B cell (primary cell): Measurements from ENCODE around the gene NFIC. TPM values are rescaled to one million over a fixed set of nuclear protein-coding genes. Genes with fewer than 3 reads are reported as not detected.

Experiments
- ATAC-seq: fragments of 200-7000 bp; cut with Tn5 transposase; one replicate; pipeline ENCODE4 v1.10.0; 2021; ENCODE audit warnings: low read depth, mild to moderate bottlenecking, moderate number of reproducible peaks, moderate library complexity
- CTCF ChIA-PET: fragments of 350-600 bp; sonication (Branson Sonifier 250); formaldehyde crosslinking; loops from one replicate; lab custom pipeline; 2021; ENCODE audit warnings: antibody characterized with exemption, inconsistent platforms; lab: Charles Lee
- POLR2A ChIA-PET: fragments of 350-600 bp; sonication (Branson Sonifier 250); formaldehyde crosslinking; loops from one replicate; lab custom pipeline; 2021; ENCODE audit warnings: antibody characterized with exemption; lab: Charles Lee
- DNase-seq: peaks from one replicate; pipeline ENCODE4 v3.0.0; 2013
- H2AFZ ChIP-seq: 2 replicates; pipeline ENCODE4 v1.6.1; 2012; ENCODE audit warnings: mild to moderate bottlenecking, low read depth, low read length; ENCODE audit not compliant: insufficient read depth, poor library complexity, severe bottlenecking
- H3K27ac ChIP-seq, 2 donors: 1 replicate in 1 of 2; 2 replicates in 1 of 2; pipeline ENCODE4 v1.5.1; 2012 to 2013; ENCODE audit warnings: low read length in 2 of 2, mild to moderate bottlenecking in 2 of 2, moderate library complexity in 1 of 2
- H3K27me3 ChIP-seq, 4 experiments: fragments of 200-600 bp in 1 of 4; sonication (generic) in 1 of 4; replicated peaks in 1 of 4; 1 replicate in 2 of 4; 2 replicates in 2 of 4; pipeline versions ENCODE4 v1.6.1 to v1.7.0; 2013 to 2016; ENCODE audit warnings: low read length in 3 of 4, mild to moderate bottlenecking in 2 of 4, mixed read lengths in 1 of 4, moderate library complexity in 1 of 4; ENCODE audit not compliant: insufficient read depth in 4 of 4, control insufficient read depth in 3 of 4; ENCODE audit errors: control extremely low read depth in 1 of 4
- H3K36me3 ChIP-seq, 2 experiments: replicated peaks in 1 of 2; 1 replicate in 1 of 2; 2 replicates in 1 of 2; pipeline versions ENCODE4 v1.6.1 to v1.7.1; 2013; ENCODE audit warnings: low read length in 1 of 2; ENCODE audit not compliant: insufficient read depth in 2 of 2, control insufficient read depth in 1 of 2; ENCODE audit errors: control extremely low read depth in 1 of 2, extremely low read depth in 1 of 2
- H3K4me1 ChIP-seq, 2 donors: fragments of 200-600 bp in 1 of 2; sonication (generic) in 1 of 2; 1 replicate in 1 of 2; 2 replicates in 1 of 2; pipeline versions ENCODE4 v1.5.1 to v1.6.1; 2013 to 2017; ENCODE audit warnings: low read length in 2 of 2; ENCODE audit not compliant: control insufficient read depth in 2 of 2, insufficient read depth in 2 of 2
- H3K4me2 ChIP-seq: replicated peaks from 2 replicates; pipeline ENCODE3; 2012; ENCODE audit warnings: mild to moderate bottlenecking, low read depth, low read length; ENCODE audit not compliant: poor library complexity, severe bottlenecking
- H3K4me3 ChIP-seq, 5 experiments: fragments of 200-600 bp in 1 of 5; sonication (generic) in 1 of 5; 1 replicate in 3 of 5; 2 replicates in 2 of 5; pipeline versions ENCODE4 v1.5.1 to v1.7.0; 2011 to 2016; ENCODE audit warnings: low read length in 4 of 5, mild to moderate bottlenecking in 4 of 5, low read depth in 2 of 5, control low read depth in 1 of 5, moderate library complexity in 1 of 5; ENCODE audit not compliant: insufficient read depth in 1 of 5; ENCODE audit errors: control extremely low read depth in 1 of 5, extremely low read depth in 1 of 5
- H3K79me2 ChIP-seq: fragments of 200-600 bp; sonication (generic); one replicate; pipeline ENCODE4 v1.6.0; 2016; ENCODE audit warnings: low read length; ENCODE audit not compliant: control insufficient read depth, insufficient read depth
- H3K9ac ChIP-seq: fragments of 200-600 bp; sonication (generic); 2 replicates; pipeline ENCODE4 v1.6.1; 2017; ENCODE audit warnings: mild to moderate bottlenecking, low read length, moderate library complexity
- H3K9me3 ChIP-seq, 3 donors: one replicate each; pipeline versions ENCODE4 v1.6.1 to v1.7.1; 2013; ENCODE audit warnings: low read length in 2 of 3; ENCODE audit not compliant: control insufficient read depth in 2 of 3, insufficient read depth in 1 of 3; ENCODE audit errors: control extremely low read depth in 1 of 3
- H4K20me1 ChIP-seq: 2 replicates; pipeline ENCODE4 v1.6.0; 2012; ENCODE audit warnings: mild to moderate bottlenecking, low read length; ENCODE audit not compliant: insufficient read depth, control insufficient read depth, poor library complexity, severe bottlenecking
- H3K27ac Mint-ChIP-seq: one replicate; pipeline ENCODE4 v1.8.0; 2021; ENCODE audit warnings: mixed read lengths
- H3K27me3 Mint-ChIP-seq: one replicate; pipeline ENCODE4 v1.8.0; 2021; ENCODE audit warnings: mixed read lengths
- H3K4me1 Mint-ChIP-seq: one replicate; pipeline ENCODE4 v1.8.0; 2021; ENCODE audit warnings: mixed read lengths
- H3K4me3 Mint-ChIP-seq: one replicate; pipeline ENCODE4 v1.8.0; 2021; ENCODE audit warnings: mixed read lengths
- H3K9me3 Mint-ChIP-seq: one replicate; pipeline ENCODE4 v1.8.0; 2022; ENCODE audit warnings: mixed read lengths; ENCODE audit not compliant: insufficient read depth
- EZH2 ChIP-seq: IDR thresholded peaks from 2 replicates; pipeline ENCODE4 v1.6.1; 2012; ENCODE audit warnings: borderline replicate concordance, low read depth, mild to moderate bottlenecking, moderate library complexity, low read length; ENCODE audit not compliant: insufficient read depth, poor library complexity, severe bottlenecking
- WGBS: methylation state at CpG from one replicate; pipeline ENCODE4 v1.1.5; 2013; ENCODE audit warnings: missing lambda C conversion rate; ENCODE audit not compliant: insufficient coverage; 5-methylcytosine and 5-hydroxymethylcytosine counted together
- intact Hi-C: fragments of 100-400 bp; cut with micrococcal nuclease; formaldehyde crosslinking; loops from one replicate; pipeline ENCODE4 v1.10.0; 2022
- polyA plus RNA-seq: library from polyadenylated mRNA; depleted of rRNA; stranded (reverse); fragments of >200 nt; gene quantifications from 2 replicates; pipeline ENCODE4 v1.2.3, GENCODE V29; 2012
- total RNA-seq, 2 donors: library from RNA; stranded (reverse); fragments of 120-200 nt in 1 of 2; gene quantifications; 1 replicate in 1 of 2; 2 replicates in 1 of 2; pipeline versions ENCODE4 v1.2.3 to v1.2.4, GENCODE V29; 2013 to 2022
- TF ChIP-seq, protein P1 (sequence below): fragments of 200-600 bp; IDR thresholded peaks from one replicate; pipeline ENCODE4 v1.8.0; 2022; ENCODE audit warnings: antibody characterized with exemption, mild to moderate bottlenecking

The NFIC gene
- total and polyA plus RNA-seq, 2 donors (not counting 1 experiment from before 2014, with no cell fraction given): 3.8 to 23.6 TPM

DNA sequence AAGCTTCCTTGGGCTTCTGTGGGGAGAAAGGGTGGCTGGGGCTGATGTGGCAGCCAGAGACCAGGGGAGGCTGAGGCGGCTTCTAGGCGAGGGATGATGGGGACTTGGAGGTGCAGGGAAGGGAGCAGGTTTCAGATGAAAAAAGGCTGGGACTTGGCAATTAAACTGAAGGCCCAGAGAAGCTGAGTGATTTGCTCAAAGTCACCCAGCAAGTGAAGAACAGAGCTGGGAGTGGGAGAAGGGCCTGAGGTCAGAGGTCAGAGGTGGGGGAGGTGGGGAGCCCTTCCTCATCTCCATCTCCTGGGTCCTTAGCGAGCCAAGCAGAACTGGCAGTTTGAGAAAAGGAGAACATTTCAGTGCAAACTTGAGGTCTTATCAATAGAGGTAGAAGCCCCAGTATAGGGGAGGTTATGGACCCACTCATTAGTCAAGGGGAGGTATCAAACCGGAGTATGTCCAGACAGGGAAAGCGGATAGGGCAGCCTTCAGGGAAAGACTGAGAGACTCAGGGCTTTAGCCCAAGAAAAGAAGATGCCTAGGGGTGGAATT is 49.6 kb upstream of the NFIC start:
- no peaks in the 10 kb centered on the region for H4K20me1 ChIP-seq
- ATAC-seq: no peak
- peaks cover 0 to 2% (median 0%) of the 10 kb centered on the region in 3 donors for H3K9me3 ChIP-seq
- Mint-ChIP-seq H3K9me3 (no peaks in the 10 kb centered on the region), H3K27me3 (peaks cover 28% of the 10 kb centered on the region), H3K4me1 (no peaks in the 10 kb centered on the region), H3K4me3 (no peak overlapping the region), H3K27ac (no peak overlapping the region)
- no peak overlapping the region for H3K4me3 ChIP-seq
- DNase-seq: no peak
- POLR2A ChIA-PET: no interaction called here
- H3K36me3 ChIP-seq: no peaks in the 10 kb centered on the region
- no peaks in the 10 kb centered on the region for H3K4me1 ChIP-seq
- H3K27me3 ChIP-seq: peaks cover 0 to 27% (median 1%) of the 10 kb centered on the region in 4 experiments
- no peak for TF ChIP-seq EZH2
- TF ChIP-seq, protein P1, sequence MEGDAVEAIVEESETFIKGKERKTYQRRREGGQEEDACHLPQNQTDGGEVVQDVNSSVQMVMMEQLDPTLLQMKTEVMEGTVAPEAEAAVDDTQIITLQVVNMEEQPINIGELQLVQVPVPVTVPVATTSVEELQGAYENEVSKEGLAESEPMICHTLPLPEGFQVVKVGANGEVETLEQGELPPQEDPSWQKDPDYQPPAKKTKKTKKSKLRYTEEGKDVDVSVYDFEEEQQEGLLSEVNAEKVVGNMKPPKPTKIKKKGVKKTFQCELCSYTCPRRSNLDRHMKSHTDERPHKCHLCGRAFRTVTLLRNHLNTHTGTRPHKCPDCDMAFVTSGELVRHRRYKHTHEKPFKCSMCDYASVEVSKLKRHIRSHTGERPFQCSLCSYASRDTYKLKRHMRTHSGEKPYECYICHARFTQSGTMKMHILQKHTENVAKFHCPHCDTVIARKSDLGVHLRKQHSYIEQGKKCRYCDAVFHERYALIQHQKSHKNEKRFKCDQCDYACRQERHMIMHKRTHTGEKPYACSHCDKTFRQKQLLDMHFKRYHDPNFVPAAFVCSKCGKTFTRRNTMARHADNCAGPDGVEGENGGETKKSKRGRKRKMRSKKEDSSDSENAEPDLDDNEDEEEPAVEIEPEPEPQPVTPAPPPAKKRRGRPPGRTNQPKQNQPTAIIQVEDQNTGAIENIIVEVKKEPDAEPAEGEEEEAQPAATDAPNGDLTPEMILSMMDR: no peak
- intact Hi-C loops: no loop called here
- no peak overlapping the region for H3K27ac ChIP-seq
- H2AFZ ChIP-seq: no peak overlapping the region
- WGBS: 84% methylated on average over 4 of the region's 5 CpGs
- H3K9ac ChIP-seq: no peak overlapping the region
- H3K4me2 ChIP-seq: no peak overlapping the region
- H3K79me2 ChIP-seq: no peaks in the 10 kb centered on the region
- CTCF ChIA-PET: no interaction called here

DNA sequence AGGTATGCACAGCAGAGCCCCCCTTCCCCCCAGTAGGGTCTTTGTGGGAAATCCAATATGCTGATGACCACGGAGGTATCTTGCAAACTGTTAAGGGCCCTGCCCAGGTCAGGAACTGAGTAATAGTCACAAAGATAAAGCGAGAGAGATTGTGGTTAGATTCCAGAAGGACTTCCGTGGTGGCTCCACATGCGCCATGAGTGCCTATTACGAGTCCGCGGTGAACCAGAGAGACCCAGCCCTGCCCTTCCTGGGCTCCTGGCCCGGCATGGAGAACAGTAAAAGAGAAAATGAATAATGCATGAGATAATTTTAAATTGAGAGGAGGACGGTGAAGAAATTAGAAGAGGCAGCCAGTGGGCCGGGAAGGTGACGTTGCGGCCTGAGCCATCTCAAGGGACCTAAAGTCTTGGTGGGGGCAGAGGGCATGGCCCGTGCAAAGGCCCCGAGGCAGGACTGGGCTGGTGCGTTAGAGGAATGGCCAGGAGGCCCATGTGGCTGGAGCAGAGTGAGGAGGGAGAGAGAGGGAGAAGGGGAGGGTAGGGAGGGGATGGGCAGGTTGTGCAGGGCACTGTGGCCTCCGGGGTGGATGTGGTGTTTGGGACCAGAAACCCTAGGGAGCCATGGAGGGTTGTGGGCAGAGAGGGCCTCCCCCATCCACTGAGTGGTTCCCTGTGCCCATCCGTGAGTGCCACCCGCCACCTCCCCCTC is 46.6 kb upstream of the NFIC start:
- 61% methylated on average over 16 of the region's 18 CpGs for WGBS
- Histone ChIP-seq H4K20me1 (no peaks in the 10 kb centered on the region), H3K79me2 (no peaks in the 10 kb centered on the region), H3K4me1 (no peaks in the 10 kb centered on the region), H2AFZ (no peak overlapping the region), H3K4me3 (no peak overlapping the region), H3K9ac (no peak overlapping the region), H3K36me3 (no peaks in the 10 kb centered on the region), H3K27me3 (peaks cover 0 to 19% (median 0%) of the 10 kb centered on the region in 4 experiments), H3K4me2 (no peak overlapping the region), H3K9me3 (peaks cover 0 to 5% (median 0%) of the 10 kb centered on the region in 3 donors), H3K27ac (no peak overlapping the region)
- TF ChIP-seq EZH2: no peak
- TF ChIP-seq, protein P1: no peak
- ChIA-PET CTCF (no interaction called here), POLR2A (no interaction called here)
- intact Hi-C loops: no loop called here
- Mint-ChIP-seq H3K4me3 (no peak overlapping the region), H3K27ac (no peak overlapping the region), H3K27me3 (peaks cover 33% of the 10 kb centered on the region), H3K9me3 (no peaks in the 10 kb centered on the region), H3K4me1 (no peaks in the 10 kb centered on the region)
- ATAC-seq (no peak), DNase-seq (no peak)
